ENCODE results near the gene TOR1AIP1. TPM values are rescaled to one million over a fixed set of nuclear protein-coding genes. Genes with fewer than 3 reads are reported as not detected.

The TOR1AIP1 gene
- total RNA-seq, 1 donor, result 78.2 TPM

DNA sequence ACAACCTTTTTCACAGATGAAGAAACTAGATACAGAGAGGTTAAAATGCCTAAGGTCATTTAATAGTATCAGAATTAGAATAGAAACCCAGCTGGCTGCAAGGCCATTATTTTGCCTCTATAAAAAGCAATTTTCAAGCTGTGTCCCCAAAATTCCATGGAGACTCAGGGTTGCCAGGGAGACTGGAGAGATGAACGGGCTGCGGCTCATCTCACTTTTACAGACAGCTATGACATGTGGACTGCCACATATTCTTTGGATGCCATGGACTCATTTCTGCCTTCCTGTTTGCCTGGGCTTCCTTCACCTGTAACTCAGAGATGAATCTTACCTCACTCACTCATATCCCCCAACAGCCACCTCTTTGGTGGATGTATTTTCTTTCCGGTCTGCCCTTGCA is 21.4 kb upstream of the TOR1AIP1 start:
- Histone ChIP-seq H3K27me3 (ENCODE audit: insufficient read depth, low read length) (no peaks in the 10 kb centered on the region), H3K9me3 (ENCODE audit: low read depth, low read length) (no peaks in the 10 kb centered on the region), H3K4me3 (ENCODE audit: insufficient read depth, low read length) (no peak overlapping the region), H3K79me2 (ENCODE audit: insufficient read depth, low read length) (peaks cover 38% of the 10 kb centered on the region), H3K36me3 (ENCODE audit: insufficient read depth, low read length) (peaks cover 48% of the 10 kb centered on the region), H2AFZ (ENCODE audit: low read length) (no peak overlapping the region), H3K27ac (ENCODE audit: low read depth, low read length) (no peak overlapping the region), H3K4me1 (ENCODE audit: insufficient read depth, low read length) (no peaks in the 10 kb centered on the region), H3K4me2 (ENCODE audit: insufficient read depth, low read length) (no peak overlapping the region), H4K20me1 (ENCODE audit: insufficient read depth, low read length) (peaks cover 2% of the 10 kb centered on the region)
- no peak for DNase-seq (ENCODE audit: insufficient read length, low spot score, missing footprints)
- no peak for TF ChIP-seq CTCF (IDR thresholded peaks at IDR 0.05; ENCODE audit: extremely low read depth, low read depth, low read length)

- Histone ChIP-seq H3K4me1 (ENCODE audit: insufficient read depth, low read length) (peaks cover 3% of the 10 kb centered on the region), H3K4me3 (ENCODE audit: insufficient read depth, low read length) (no peak overlapping the region), H3K27ac (ENCODE audit: low read depth, low read length) (no peak overlapping the region), H3K27me3 (ENCODE audit: insufficient read depth, low read length) (no peaks in the 10 kb centered on the region), H4K20me1 (ENCODE audit: insufficient read depth, low read length) (peaks cover 33% of the 10 kb centered on the region), H3K79me2 (ENCODE audit: insufficient read depth, low read length) (peaks cover 72% of the 10 kb centered on the region), H3K4me2 (ENCODE audit: insufficient read depth, low read length) (no peak overlapping the region), H3K9me3 (ENCODE audit: low read depth, low read length) (no peaks in the 10 kb centered on the region), H3K36me3 (ENCODE audit: insufficient read depth, low read length) (peaks cover 44% of the 10 kb centered on the region), H2AFZ (ENCODE audit: low read length) (no peak overlapping the region)
- DNase-seq (ENCODE audit: insufficient read length, low spot score, missing footprints), result no peak
- TF ChIP-seq CTCF (IDR thresholded peaks at IDR 0.05; ENCODE audit: extremely low read depth, low read depth, low read length), result no peak
These were observed 16.7 kb upstream of the TOR1AIP1 start for GRCh38 chr1:179865377-179865776.

GRCh38 chr1:179866616-179867015 is 15.5 kb upstream of the TOR1AIP1 start:
- Histone ChIP-seq H3K4me2 (ENCODE audit: insufficient read depth, low read length) (no peak overlapping the region), H3K9me3 (ENCODE audit: low read depth, low read length) (no peaks in the 10 kb centered on the region), H4K20me1 (ENCODE audit: insufficient read depth, low read length) (peaks cover 39% of the 10 kb centered on the region), H3K4me1 (ENCODE audit: insufficient read depth, low read length) (peaks cover 3% of the 10 kb centered on the region), H3K36me3 (ENCODE audit: insufficient read depth, low read length) (peaks cover 41% of the 10 kb centered on the region), H3K79me2 (ENCODE audit: insufficient read depth, low read length) (peaks cover 78% of the 10 kb centered on the region), H3K27me3 (ENCODE audit: insufficient read depth, low read length) (no peaks in the 10 kb centered on the region), H2AFZ (ENCODE audit: low read length) (no peak overlapping the region), H3K4me3 (ENCODE audit: insufficient read depth, low read length) (no peak overlapping the region), H3K27ac (ENCODE audit: low read depth, low read length) (no peak overlapping the region)
- no peak for TF ChIP-seq CTCF (IDR thresholded peaks at IDR 0.05; ENCODE audit: extremely low read depth, low read depth, low read length)
- DNase-seq (ENCODE audit: insufficient read length, low spot score, missing footprints), result no peak

GRCh38 chr1:179867493-179868330 is 14.4 kb upstream of the TOR1AIP1 start:
- H3K4me3 ChIP-seq (ENCODE audit: insufficient read depth, low read length), result no peak overlapping the region
- H2AFZ ChIP-seq (ENCODE audit: low read length), result no peak overlapping the region
- no peaks in the 10 kb centered on the region for H3K27me3 ChIP-seq (ENCODE audit: insufficient read depth, low read length)
- peaks cover 83% of the 10 kb centered on the region for H3K79me2 ChIP-seq (ENCODE audit: insufficient read depth, low read length)
- H3K9me3 ChIP-seq (ENCODE audit: low read depth, low read length), result no peaks in the 10 kb centered on the region
- no peak overlapping the region for H3K4me2 ChIP-seq (ENCODE audit: insufficient read depth, low read length)
- peak; percentile 82 for DNase-seq (ENCODE audit: insufficient read length, low spot score, missing footprints)
- peaks cover 37% of the 10 kb centered on the region for H3K36me3 ChIP-seq (ENCODE audit: insufficient read depth, low read length)
- peak; percentile 84 for TF ChIP-seq CTCF (IDR thresholded peaks at IDR 0.05; ENCODE audit: extremely low read depth, low read depth, low read length)
- H3K27ac ChIP-seq (ENCODE audit: low read depth, low read length), result no peak overlapping the region
- peaks cover 3% of the 10 kb centered on the region for H3K4me1 ChIP-seq (ENCODE audit: insufficient read depth, low read length)
- peaks cover 48% of the 10 kb centered on the region for H4K20me1 ChIP-seq (ENCODE audit: insufficient read depth, low read length)
